ENCODE measurements around the gene FAM200C. TPM values are rescaled to one million over a fixed set of nuclear protein-coding genes. Genes with fewer than 3 reads are reported as not detected.
A peak's percentile ranks its signal among the peaks of the same experiment; 100 is the strongest.

Gene FAM200C
- total and polyA plus RNA-seq, 9 of the 15 experiments (the other 6 are each of a cell fraction or from before 2014, with no cell fraction given): 1.3 to 7.0 (median 1.8) TPM

DNA sequence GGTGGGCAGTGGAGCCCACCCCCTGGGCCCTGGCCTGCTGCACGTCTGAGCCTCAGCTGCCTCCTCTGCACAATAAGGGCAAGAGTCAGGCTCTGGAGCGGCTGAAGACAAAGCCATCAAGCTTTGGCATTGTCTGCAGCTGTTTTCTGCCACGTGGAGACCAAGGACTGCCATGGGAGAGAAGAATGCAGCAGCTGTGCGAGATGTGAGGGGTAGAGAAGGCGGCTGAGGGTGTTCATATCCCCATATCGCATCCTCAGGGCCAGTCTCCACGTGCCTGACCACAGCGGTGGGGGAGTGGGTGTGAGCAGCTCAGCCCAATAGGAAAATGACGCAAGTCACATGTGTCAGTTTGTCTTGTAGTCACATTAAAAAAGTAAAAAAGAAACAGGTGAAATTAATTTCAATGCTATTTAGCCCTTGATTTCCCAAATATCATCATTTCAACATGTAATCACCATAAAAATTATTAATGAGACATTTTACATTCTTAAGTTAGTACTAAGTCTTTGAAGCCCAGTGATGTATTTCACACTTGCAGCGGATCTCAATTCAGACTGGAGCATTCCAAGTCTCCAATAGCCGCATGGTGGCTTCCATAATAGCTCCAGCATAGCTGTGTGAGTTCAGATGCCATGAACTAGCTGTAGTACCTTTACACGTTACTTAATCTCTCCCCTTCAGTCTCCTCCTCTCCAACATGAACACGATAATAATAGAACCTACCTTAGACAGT, 36.0 kb downstream of the FAM200C start (continued):
- TF ChIP-seq POLR3G (IDR thresholded peaks at IDR 0.05; ENCODE audit: extremely low read depth, insufficient read length, insufficient replicate concordance) (no peak), NR2F6 (CRISPR knock-in tag; IDR thresholded peaks at IDR 0.05) (no peak), ZNF175 (CRISPR knock-in tag; IDR thresholded peaks at IDR 0.05; ENCODE audit: low read depth) (no peak), RAD51 (IDR thresholded peaks at IDR 0.05; ENCODE audit: borderline replicate concordance, low read depth) (peak; percentile 22; the same call in 1 of the 2 replicates), ZNF140 (CRISPR knock-in tag; IDR thresholded peaks at IDR 0.05) (no peak), KLF16 (IDR thresholded peaks at IDR 0.05) (no peak), EGR1 (conservative IDR thresholded peaks at IDR 0.05) (peak; percentile 30; the same call in 1 of the 2 replicates), STAG1 (CRISPR knock-in tag; IDR thresholded peaks at IDR 0.05; ENCODE audit: borderline replicate concordance) (no peak), MYC (IDR thresholded peaks at IDR 0.05; ENCODE audit: low read depth, low read length) (peak; percentile 84), MYC (CRISPR knock-in tag; IDR thresholded peaks at IDR 0.05; ENCODE audit: borderline replicate concordance, low read depth) (no peak), ARID2 (IDR thresholded peaks at IDR 0.05) (no peak), ZNF408 (CRISPR knock-in tag; IDR thresholded peaks at IDR 0.05; ENCODE audit: low read depth) (no peak), HOXB6 (CRISPR knock-in tag; IDR thresholded peaks at IDR 0.05; ENCODE audit: borderline replicate concordance) (no peak), ESRRA (IDR thresholded peaks at IDR 0.05; ENCODE audit: borderline replicate concordance, low read depth) (no peak)
- TF ChIP-seq, protein P1, sequence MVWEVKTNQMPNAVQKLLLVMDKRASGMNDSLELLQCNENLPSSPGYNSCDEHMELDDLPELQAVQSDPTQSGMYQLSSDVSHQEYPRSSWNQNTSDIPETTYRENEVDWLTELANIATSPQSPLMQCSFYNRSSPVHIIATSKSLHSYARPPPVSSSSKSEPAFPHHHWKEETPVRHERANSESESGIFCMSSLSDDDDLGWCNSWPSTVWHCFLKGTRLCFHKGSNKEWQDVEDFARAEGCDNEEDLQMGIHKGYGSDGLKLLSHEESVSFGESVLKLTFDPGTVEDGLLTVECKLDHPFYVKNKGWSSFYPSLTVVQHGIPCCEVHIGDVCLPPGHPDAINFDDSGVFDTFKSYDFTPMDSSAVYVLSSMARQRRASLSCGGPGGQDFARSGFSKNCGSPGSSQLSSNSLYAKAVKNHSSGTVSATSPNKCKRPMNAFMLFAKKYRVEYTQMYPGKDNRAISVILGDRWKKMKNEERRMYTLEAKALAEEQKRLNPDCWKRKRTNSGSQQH (CRISPR knock-in tag; IDR thresholded peaks at IDR 0.05): no peak
- TF ChIP-seq, protein P2, sequence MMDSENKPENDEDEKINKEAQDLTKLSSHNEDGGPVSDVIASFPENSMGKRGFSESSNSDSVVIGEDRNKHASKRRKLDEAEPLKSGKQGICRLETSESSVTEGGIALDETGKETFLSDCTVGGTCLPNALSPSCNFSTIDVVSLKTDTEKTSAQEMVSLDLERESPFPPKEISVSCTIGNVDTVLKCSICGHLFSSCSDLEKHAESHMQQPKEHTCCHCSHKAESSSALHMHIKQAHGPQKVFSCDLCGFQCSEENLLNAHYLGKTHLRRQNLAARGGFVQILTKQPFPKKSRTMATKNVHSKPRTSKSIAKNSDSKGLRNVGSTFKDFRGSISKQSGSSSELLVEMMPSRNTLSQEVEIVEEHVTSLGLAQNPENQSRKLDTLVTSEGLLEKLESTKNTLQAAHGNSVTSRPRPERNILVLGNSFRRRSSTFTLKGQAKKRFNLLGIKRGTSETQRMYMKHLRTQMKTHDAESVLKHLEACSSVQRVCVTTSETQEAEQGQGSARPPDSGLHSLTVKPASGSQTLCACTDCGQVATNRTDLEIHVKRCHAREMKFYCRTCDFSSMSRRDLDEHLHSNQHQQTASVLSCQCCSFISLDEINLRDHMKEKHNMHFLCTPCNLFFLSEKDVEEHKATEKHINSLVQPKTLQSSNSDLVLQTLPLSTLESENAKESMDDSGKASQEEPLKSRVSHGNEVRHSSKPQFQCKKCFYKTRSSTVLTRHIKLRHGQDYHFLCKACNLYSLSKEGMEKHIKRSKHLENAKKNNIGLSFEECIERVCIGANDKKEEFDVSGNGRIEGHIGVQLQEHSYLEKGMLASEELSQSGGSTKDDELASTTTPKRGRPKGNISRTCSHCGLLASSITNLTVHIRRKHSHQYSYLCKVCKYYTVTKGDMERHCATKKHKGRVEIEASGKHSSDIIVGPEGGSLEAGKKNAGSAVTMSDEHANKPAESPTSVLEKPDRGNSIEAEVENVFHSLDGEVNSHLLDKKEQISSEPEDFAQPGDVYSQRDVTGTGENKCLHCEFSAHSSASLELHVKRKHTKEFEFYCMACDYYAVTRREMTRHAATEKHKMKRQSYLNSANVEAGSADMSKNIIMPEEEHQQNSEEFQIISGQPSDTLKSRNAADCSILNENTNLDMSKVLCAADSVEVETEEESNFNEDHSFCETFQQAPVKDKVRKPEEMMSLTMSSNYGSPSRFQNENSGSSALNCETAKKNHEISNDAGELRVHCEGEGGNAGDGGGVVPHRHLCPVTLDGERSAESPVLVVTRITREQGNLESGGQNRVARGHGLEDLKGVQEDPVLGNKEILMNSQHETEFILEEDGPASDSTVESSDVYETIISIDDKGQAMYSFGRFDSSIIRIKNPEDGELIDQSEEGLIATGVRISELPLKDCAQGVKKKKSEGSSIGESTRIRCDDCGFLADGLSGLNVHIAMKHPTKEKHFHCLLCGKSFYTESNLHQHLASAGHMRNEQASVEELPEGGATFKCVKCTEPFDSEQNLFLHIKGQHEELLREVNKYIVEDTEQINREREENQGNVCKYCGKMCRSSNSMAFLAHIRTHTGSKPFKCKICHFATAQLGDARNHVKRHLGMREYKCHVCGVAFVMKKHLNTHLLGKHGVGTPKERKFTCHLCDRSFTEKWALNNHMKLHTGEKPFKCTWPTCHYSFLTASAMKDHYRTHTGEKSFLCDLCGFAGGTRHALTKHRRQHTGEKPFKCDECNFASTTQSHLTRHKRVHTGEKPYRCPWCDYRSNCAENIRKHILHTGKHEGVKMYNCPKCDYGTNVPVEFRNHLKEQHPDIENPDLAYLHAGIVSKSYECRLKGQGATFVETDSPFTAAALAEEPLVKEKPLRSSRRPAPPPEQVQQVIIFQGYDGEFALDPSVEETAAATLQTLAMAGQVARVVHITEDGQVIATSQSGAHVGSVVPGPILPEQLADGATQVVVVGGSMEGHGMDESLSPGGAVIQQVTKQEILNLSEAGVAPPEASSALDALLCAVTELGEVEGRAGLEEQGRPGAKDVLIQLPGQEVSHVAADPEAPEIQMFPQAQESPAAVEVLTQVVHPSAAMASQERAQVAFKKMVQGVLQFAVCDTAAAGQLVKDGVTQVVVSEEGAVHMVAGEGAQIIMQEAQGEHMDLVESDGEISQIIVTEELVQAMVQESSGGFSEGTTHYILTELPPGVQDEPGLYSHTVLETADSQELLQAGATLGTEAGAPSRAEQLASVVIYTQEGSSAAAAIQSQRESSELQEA (IDR thresholded peaks at IDR 0.05; ENCODE audit: low read depth): no peak
- TF ChIP-seq, protein P3, sequence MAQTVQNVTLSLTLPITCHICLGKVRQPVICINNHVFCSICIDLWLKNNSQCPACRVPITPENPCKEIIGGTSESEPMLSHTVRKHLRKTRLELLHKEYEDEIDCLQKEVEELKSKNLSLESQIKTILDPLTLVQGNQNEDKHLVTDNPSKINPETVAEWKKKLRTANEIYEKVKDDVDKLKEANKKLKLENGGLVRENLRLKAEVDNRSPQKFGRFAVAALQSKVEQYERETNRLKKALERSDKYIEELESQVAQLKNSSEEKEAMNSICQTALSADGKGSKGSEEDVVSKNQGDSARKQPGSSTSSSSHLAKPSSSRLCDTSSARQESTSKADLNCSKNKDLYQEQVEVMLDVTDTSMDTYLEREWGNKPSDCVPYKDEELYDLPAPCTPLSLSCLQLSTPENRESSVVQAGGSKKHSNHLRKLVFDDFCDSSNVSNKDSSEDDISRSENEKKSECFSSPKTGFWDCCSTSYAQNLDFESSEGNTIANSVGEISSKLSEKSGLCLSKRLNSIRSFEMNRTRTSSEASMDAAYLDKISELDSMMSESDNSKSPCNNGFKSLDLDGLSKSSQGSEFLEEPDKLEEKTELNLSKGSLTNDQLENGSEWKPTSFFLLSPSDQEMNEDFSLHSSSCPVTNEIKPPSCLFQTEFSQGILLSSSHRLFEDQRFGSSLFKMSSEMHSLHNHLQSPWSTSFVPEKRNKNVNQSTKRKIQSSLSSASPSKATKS (CRISPR knock-in tag; IDR thresholded peaks at IDR 0.05): no peak

Data from K562 (cell line).